GM21423 (cell line): ENCODE measurements around the gene FARP1.

Experiments
- ATAC-seq: cut with Tn5 transposase; IDR thresholded peaks from one replicate; pipeline ENCODE4 v1.9.1; 2021; ENCODE audit warnings: mild to moderate bottlenecking, moderate library complexity; ENCODE audit not compliant: unreplicated experiment

The FARP1 gene, protein sequence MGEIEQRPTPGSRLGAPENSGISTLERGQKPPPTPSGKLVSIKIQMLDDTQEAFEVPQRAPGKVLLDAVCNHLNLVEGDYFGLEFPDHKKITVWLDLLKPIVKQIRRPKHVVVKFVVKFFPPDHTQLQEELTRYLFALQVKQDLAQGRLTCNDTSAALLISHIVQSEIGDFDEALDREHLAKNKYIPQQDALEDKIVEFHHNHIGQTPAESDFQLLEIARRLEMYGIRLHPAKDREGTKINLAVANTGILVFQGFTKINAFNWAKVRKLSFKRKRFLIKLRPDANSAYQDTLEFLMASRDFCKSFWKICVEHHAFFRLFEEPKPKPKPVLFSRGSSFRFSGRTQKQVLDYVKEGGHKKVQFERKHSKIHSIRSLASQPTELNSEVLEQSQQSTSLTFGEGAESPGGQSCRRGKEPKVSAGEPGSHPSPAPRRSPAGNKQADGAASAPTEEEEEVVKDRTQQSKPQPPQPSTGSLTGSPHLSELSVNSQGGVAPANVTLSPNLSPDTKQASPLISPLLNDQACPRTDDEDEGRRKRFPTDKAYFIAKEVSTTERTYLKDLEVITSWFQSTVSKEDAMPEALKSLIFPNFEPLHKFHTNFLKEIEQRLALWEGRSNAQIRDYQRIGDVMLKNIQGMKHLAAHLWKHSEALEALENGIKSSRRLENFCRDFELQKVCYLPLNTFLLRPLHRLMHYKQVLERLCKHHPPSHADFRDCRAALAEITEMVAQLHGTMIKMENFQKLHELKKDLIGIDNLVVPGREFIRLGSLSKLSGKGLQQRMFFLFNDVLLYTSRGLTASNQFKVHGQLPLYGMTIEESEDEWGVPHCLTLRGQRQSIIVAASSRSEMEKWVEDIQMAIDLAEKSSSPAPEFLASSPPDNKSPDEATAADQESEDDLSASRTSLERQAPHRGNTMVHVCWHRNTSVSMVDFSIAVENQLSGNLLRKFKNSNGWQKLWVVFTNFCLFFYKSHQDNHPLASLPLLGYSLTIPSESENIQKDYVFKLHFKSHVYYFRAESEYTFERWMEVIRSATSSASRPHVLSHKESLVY

DNA sequence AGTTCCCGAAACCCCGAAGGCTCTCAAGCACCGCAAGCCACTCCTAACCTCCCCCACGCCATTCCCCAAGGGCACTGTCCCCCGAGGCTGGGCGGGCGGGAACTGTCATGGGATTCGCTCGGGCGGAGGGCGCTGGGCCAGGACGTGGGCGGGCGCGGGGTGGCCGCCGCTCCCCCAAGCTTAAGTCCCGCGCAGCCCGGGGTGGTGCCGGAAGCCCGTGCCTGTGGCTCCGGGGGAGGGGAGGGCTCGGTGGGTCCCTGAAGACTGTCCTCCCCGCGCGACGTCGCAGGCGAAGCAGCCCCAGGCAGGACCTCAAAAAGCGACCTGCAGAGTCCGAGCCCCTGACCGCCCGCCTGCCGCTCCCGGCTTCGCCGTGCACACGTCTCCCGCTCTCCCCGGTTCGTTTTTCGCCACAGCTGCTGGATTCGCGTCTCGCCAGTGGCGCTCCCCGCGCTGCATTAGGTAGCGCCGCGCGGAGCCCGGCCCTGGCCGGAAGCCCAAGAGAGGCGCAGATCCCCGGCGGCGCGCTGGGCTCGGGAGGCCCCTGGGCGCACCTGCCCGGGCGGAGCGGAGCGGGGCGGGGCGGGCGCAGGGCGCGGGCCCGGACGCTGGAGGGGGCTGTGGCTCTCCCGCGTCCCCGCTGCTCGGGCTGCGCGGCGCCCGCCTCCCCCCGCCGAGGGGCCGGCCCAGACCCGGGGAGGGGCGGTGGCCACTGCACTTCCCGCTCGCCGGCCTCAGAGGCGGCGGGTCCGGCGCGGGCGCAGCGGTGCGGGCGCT, at the start of gene FARP1:
Gene FARP1 (plus strand): TSS at position 715 of the 777 bp plus-strand sequence. CDS start 70,149 bp downstream, outside the sequence.
- peak; percentile 83 for ATAC-seq

DNA sequence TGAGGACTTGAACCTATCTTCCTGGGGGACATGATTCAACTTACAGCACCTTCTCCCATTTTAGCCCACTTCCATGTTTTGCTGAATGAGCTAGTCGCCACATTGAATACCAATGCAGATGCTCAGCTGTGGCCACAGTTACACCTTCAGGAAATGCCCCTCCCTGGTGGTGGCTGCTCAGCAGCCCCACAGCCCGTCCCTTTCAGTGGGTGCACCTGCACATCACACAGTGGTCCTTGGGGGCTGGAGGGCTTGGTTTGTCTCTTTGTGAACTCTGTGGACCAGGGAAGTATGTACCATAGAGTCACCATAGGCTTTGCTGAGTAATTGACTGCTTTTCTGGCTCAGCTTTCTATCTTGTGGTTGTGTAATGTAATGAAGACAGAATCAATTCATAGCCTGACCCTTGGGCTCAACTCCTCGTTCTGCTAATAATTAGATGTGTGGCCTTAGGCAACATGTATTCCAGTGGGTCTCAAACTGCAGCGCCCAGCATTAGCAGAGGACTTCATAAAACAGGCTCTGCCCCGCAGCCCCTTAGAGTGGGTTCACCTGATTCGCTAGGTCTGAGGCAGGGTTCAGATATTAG, 48.1 kb upstream of the FARP1 start:
- ATAC-seq = no peak

DNA sequence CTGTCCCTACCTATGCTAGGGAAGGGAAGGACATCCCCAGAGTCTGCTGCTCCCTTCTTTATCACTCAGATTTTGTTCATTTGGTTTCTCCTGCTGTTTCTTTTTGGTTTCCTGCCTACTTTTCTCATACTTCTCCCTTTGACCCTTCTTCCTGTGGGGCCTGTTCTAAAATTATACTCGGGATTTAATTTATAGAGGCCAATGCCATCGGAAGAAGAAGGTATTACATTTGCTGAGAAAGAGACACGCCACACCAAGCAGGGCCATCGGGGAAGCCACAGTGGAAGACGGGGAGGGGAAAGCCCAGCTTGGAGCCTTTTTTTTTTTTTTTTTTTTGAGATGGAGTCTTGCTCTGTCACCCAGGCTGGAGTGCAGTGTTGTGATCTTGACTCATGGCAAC, 46.8 kb upstream of the FARP1 start:
- ATAC-seq = no peak

GRCh38 chr13:98097749-98098148, 45.1 kb upstream of the FARP1 start:
- no peak for ATAC-seq

DNA sequence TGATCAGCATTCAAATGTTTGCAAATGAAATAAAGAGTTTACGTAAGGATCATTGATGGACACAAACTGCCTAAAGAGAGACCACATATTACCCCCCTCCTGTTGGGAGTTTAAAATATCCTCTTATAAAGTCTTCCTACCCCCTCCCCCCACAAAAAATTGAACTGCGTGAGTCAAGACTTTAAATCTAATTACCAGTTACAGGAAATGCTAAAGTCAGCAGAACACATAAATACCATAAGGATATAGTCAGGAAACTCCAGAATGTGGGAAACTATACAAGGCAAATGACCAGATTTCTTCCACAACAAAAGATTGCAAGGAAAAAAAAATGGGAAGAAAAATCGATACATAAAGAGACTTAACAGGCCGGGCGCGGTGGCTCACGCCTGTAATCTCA, 44.4 kb upstream of the FARP1 start:
- no peak for ATAC-seq

DNA sequence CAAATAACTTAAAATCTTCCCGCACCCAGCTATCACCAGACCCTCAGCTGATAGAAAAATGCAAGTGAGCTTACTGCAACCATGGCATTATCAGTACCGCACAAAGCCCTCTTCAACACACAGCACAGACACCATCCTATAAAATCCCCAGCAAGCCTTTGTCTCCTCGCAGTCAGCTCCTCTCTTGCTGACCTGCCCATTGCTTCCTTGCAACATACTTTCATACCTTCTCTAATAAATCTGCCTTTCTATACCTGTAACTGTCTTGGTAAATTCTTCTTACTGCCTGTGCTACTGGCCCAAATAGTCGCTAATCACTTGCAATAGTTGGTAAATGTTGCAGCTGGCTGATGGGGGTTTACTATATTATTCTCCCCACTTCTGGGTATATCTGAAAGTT, 43.3 kb upstream of the FARP1 start:
- ATAC-seq = no peak

GRCh38 chr13:98100481-98100880, 42.4 kb upstream of the FARP1 start:
- ATAC-seq = no peak

GRCh38 chr13:98103531-98103930, 39.4 kb upstream of the FARP1 start:
- ATAC-seq = no peak

GRCh38 chr13:98103942-98104880, 38.7 kb upstream of the FARP1 start:
- no peak for ATAC-seq

DNA sequence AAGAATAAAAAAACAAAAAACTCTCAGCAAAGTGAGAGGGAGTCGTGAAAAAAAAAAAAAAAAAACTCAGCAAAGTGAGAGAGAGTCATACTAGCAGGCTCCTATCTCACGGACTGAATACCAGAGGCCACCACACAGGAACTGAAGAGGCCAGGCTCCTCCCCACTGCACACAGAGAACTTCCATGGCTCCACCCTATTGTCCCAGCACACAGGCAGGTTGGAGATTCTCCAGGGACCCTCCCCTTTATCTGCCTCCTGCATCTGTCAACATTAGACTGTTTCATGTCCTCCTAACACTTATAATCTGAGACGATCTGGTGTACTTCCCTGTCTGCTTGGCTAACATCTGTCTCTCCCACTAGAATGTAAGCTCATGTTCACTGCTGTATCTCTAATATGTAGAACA, 37.0 kb upstream of the FARP1 start:
- no peak for ATAC-seq

DNA sequence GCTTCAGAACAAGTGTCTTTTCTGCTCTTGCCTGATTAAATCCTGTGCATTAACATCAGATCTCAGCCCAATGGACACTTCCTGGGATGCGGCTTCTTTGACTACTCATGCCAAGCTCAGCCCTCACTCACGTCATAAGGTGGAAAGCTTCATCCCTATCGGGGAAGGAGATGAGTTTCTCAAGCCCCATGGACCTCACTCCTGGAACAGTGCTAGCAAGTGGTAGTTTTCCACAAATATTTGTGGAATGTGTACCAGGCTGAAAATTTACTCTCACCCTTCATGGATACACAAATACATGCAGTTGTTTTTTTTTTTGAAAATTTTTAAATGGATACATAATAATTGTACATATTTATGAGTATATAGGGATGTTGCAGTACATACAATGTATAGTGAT, 34.6 kb upstream of the FARP1 start:
- ATAC-seq = no peak

GRCh38 chr13:98109226-98109853, 33.6 kb upstream of the FARP1 start:
- no peak for ATAC-seq

DNA sequence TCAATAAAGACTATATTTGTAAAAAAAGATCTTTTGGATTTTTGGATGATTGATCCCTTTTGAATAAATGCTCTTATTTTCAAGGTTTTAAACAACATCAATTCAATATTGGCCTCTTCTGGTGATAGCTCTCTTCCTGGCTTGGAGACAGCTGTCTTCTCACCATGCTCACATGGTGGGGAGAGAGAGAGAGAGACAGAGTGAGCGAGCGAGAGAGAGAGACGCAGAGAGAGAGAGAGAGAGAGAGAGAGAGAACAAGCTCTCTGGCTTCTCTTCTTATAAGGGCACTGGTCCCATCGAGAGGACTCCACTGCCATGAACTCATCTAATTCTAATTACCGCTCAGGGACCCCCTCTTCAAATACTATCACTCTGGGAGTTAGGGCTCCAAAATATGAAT, 32.1 kb upstream of the FARP1 start:
- ATAC-seq = no peak

DNA sequence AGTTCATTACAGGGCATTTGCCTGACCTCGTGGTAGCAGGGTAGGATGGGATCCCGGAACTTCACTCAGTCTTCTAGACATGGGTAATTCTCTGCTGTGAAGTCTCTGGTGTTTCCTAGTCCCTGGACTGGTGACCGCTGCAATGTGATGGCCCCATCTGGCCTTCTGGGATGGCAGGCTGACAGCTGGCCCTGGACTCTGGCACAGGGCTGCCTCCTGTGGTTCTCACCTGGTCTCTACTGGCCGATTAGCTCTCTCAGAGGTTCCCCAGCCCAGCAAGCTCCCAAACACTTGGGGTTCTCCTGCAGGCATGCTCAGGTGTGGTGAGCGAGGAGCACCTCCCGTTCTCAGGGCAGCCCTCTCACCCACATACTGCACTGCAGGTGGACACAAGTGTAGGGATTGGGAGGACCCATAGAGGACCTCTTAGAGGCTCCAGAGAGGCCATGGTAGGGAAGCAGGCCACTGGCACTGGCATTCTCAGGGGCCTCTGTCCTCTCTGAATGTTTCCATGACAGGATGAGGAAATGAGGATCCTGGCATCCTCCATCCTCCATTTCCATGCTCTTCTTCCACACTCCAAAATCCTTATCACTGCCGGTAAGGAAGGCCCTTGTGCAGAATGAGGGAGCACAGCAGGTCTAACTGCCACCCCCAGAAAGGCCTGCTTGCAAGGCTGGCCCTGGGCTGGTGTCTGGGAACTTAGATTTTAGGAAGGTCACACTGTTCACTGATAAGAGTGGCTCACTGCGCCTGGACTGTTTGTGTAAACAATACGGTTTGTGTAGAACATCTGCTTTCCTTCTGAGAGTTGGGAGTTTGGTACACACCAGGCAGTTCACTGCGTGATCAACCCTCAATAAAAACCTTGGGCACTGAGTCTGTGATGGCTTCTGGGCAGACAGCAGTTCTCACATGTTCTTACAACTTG, 31.5 kb upstream of the FARP1 start:
- ATAC-seq = no peak

DNA sequence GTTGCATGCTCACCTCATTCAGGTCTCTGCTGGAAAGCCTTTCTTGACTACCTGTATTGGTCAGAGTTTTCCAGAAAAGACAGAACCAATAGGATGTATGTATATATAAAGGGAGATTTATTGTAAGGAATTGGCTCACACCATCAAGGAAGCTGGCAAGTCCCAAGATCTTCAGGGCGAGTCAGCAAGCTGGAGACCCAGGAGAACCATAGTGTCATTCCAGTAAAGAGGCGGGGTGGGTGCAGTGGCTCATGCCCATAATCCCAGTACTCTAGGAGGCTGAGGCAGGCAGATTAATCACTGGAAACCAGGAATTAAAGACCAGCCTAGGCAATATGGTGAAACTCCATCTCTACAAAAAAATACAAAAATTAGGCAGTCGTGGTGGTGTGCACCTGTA, 30.4 kb upstream of the FARP1 start:
- ATAC-seq = no peak

- no peak for ATAC-seq
These were observed 24.0 kb upstream of the FARP1 start for GRCh38 chr13:98118865-98119264.

GRCh38 chr13:98123176-98123575, 19.7 kb upstream of the FARP1 start:
- no peak for ATAC-seq
